Astrocyte (in vitro differentiated cells and primary cell): ENCODE measurements around the gene EIF4A2. TPM values are rescaled to one million over a fixed set of nuclear protein-coding genes. Genes with fewer than 3 reads are reported as not detected.
A peak's percentile ranks its signal among the peaks of the same experiment; 100 is the strongest.

Source experiments
- DNase-seq: peaks from one replicate; pipeline ENCODE4 v3.0.0-alpha.2; 2010; ENCODE audit warnings: low read depth
- FAIRE-seq: peaks from 2 replicates; lab custom pipeline; 2011; peaks lifted over from hg19 to GRCh38; lab: Jason Lieb, UNC
- H2AFZ ChIP-seq: 2 replicates; pipeline ENCODE4 v1.6.0; 2012; ENCODE audit warnings: low read depth, low read length, inconsistent platforms
- H3K27ac ChIP-seq: 2 replicates; pipeline ENCODE4 v1.5.1; 2011; ENCODE audit warnings: low read depth, low read length, inconsistent platforms
- H3K27me3 ChIP-seq: 2 replicates; pipeline ENCODE4 v1.6.0; 2011; ENCODE audit warnings: low read length, inconsistent platforms; ENCODE audit not compliant: insufficient read depth
- H3K36me3 ChIP-seq: 2 replicates; pipeline ENCODE4 v1.5.1; 2011; ENCODE audit warnings: low read length, inconsistent platforms; ENCODE audit not compliant: insufficient read depth
- H3K4me1 ChIP-seq: 2 replicates; pipeline ENCODE4 v1.5.1; 2011; ENCODE audit warnings: low read length, inconsistent platforms; ENCODE audit not compliant: insufficient read depth
- H3K4me2 ChIP-seq: 2 replicates; pipeline ENCODE4 v1.6.0; 2012; ENCODE audit warnings: low read length, inconsistent platforms
- H3K4me3 ChIP-seq: 2 replicates; pipeline ENCODE4 v1.5.1; 2011; ENCODE audit warnings: low read depth, mild to moderate bottlenecking, low read length, inconsistent platforms; ENCODE audit not compliant: insufficient read depth
- H3K79me2 ChIP-seq: 2 replicates; pipeline ENCODE4 v1.6.0; 2012; ENCODE audit warnings: mild to moderate bottlenecking, low read length, inconsistent platforms; ENCODE audit not compliant: insufficient read depth
- H3K9ac ChIP-seq: 2 replicates; pipeline ENCODE4 v1.6.0; 2012; ENCODE audit warnings: mild to moderate bottlenecking, low read length, inconsistent platforms
- H3K9me3 ChIP-seq: 2 replicates; pipeline ENCODE4 v1.5.1; 2012; ENCODE audit warnings: low read depth, mild to moderate bottlenecking, low read length, inconsistent platforms; ENCODE audit not compliant: insufficient read depth
- H4K20me1 ChIP-seq: 2 replicates; pipeline ENCODE4 v1.6.0; 2012; ENCODE audit warnings: low read length, inconsistent platforms; ENCODE audit not compliant: insufficient read depth
- H3K27ac Mint-ChIP-seq: one replicate; pipeline ENCODE4 v1.8.0; 2021; ENCODE audit warnings: mild to moderate bottlenecking, mixed read lengths; ENCODE audit not compliant: unreplicated experiment
- H3K27me3 Mint-ChIP-seq: one replicate; pipeline ENCODE4 v1.8.0; 2021; ENCODE audit warnings: low read depth, mixed read lengths; ENCODE audit not compliant: unreplicated experiment
- H3K36me3 Mint-ChIP-seq: one replicate; pipeline ENCODE4 v1.8.0; 2021; ENCODE audit warnings: low read depth, mixed read lengths; ENCODE audit not compliant: unreplicated experiment
- H3K4me1 Mint-ChIP-seq: one replicate; pipeline ENCODE4 v1.8.0; 2021; ENCODE audit warnings: low read depth, mixed read lengths; ENCODE audit not compliant: unreplicated experiment
- H3K4me3 Mint-ChIP-seq: one replicate; pipeline ENCODE4 v1.8.0; 2021; ENCODE audit warnings: mild to moderate bottlenecking, moderate library complexity, mixed read lengths; ENCODE audit not compliant: unreplicated experiment
- H3K9me3 Mint-ChIP-seq: one replicate; pipeline ENCODE4 v1.8.0; 2021; ENCODE audit warnings: mild to moderate bottlenecking, mixed read lengths; ENCODE audit not compliant: unreplicated experiment
- EZH2 ChIP-seq: IDR thresholded peaks from 2 replicates; pipeline ENCODE4 v1.6.1; 2012; ENCODE audit warnings: mild to moderate bottlenecking, low read length, inconsistent platforms; ENCODE audit not compliant: insufficient read depth
- total RNA-seq: library from RNA; stranded (reverse); gene quantifications from 2 replicates; pipeline ENCODE4 v1.2.1, GENCODE V29; 2021
- TF ChIP-seq, protein P1 (sequence below): IDR thresholded peaks from 2 replicates; pipeline ENCODE4 v1.5.1; 2011; ENCODE audit warnings: low read depth, mild to moderate bottlenecking, inconsistent platforms, low read length, moderate library complexity; ENCODE audit not compliant: insufficient read depth

EIF4A2 gene
- total RNA-seq, 1 donor from 2014 or later = 323 TPM

DNA sequence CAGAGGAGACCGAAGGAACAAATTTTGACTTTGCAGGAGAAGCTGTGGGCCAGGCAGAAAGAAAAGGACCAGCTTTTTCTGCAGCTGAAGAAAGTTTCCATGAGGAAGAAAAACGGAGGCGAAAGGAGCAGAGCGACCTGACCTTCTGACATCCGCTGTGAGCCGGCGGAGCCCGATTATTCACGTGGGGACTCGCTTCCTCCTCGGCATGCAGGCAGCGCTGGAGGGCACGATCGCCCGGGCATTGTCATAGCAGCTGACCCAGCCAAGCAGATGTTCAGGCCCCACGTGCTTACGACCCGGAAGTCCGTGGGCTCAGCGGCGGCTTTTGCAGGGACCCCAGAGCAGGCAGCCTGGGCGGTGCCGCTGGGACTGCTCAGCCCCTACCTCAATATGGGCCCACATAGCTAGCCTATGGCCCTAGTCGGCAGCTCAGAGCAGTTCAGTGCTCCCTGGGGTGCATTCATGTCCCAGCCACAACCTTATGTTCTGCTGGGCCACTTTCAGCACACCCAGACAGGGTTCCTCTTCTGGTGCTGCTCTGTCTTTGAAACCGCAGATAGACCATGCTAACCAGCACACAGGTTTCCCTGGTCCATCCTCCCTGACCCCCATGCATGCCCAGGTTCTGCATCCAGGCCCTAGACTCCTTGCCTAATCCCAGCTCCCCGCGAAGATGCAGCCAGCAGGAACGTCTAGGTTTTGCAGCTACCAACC, 10.5 kb upstream of the EIF4A2 start:
- Histone ChIP-seq H3K27me3 (no peaks in the 10 kb centered on the region), H3K4me2 (peak overlapping the region; percentile 89), H3K9ac (peak overlapping the region; percentile 63), H3K4me3 (peak overlapping the region; percentile 55), H4K20me1 (no peaks in the 10 kb centered on the region), H3K79me2 (no peaks in the 10 kb centered on the region), H3K36me3 (no peaks in the 10 kb centered on the region), H3K27ac (no peak overlapping the region), H3K4me1 (peaks cover 7% of the 10 kb centered on the region), H2AFZ (peak overlapping the region; percentile 92), H3K9me3 (no peaks in the 10 kb centered on the region)
- FAIRE-seq = no peak
- H3K4me1 Mint-ChIP-seq = no peaks in the 10 kb centered on the region
- H3K27me3 Mint-ChIP-seq = peaks cover 5% of the 10 kb centered on the region
- peak; percentile 18 for DNase-seq
- no peak for TF ChIP-seq EZH2
- no peak overlapping the region for H3K4me3 Mint-ChIP-seq
- no peaks in the 10 kb centered on the region for H3K36me3 Mint-ChIP-seq
- no peak overlapping the region for H3K27ac Mint-ChIP-seq
- H3K9me3 Mint-ChIP-seq = no peaks in the 10 kb centered on the region

DNA sequence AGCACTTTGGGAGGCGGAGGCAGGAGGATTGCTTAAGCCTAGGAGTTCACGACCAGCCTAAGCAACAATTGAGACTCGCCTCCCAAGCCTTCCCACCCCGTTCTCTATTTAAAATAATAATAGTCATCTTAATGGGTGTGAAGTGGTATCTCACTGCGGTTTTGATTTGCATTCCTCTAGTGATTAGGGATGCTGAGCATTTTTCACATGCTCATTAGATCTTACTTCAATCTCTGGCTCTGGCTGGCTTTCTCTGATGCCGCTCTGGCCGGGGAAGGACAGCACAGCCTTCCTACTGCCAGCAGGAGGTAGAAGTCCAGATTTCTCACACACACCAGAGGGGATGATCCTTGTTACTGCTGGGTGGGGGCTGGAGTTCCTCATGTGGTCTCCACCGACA, 7.4 kb upstream of the EIF4A2 start:
- H3K27ac Mint-ChIP-seq = no peak overlapping the region
- H3K36me3 Mint-ChIP-seq = no peaks in the 10 kb centered on the region
- no peak overlapping the region for H3K4me3 Mint-ChIP-seq
- TF ChIP-seq, protein P1, sequence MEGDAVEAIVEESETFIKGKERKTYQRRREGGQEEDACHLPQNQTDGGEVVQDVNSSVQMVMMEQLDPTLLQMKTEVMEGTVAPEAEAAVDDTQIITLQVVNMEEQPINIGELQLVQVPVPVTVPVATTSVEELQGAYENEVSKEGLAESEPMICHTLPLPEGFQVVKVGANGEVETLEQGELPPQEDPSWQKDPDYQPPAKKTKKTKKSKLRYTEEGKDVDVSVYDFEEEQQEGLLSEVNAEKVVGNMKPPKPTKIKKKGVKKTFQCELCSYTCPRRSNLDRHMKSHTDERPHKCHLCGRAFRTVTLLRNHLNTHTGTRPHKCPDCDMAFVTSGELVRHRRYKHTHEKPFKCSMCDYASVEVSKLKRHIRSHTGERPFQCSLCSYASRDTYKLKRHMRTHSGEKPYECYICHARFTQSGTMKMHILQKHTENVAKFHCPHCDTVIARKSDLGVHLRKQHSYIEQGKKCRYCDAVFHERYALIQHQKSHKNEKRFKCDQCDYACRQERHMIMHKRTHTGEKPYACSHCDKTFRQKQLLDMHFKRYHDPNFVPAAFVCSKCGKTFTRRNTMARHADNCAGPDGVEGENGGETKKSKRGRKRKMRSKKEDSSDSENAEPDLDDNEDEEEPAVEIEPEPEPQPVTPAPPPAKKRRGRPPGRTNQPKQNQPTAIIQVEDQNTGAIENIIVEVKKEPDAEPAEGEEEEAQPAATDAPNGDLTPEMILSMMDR = no peak
- TF ChIP-seq EZH2 = no peak
- peaks cover 5% of the 10 kb centered on the region for H3K27me3 Mint-ChIP-seq
- Histone ChIP-seq H3K4me3 (no peak overlapping the region), H3K27me3 (no peaks in the 10 kb centered on the region), H3K4me1 (peaks cover 7% of the 10 kb centered on the region), H3K9me3 (no peaks in the 10 kb centered on the region), H3K9ac (no peak overlapping the region), H3K79me2 (no peaks in the 10 kb centered on the region), H3K4me2 (no peak overlapping the region), H2AFZ (peak overlapping the region; percentile 47), H4K20me1 (no peaks in the 10 kb centered on the region), H3K27ac (no peak overlapping the region), H3K36me3 (no peaks in the 10 kb centered on the region)
- no peaks in the 10 kb centered on the region for H3K9me3 Mint-ChIP-seq
- no peaks in the 10 kb centered on the region for H3K4me1 Mint-ChIP-seq
- FAIRE-seq (no peak), DNase-seq (peak; percentile 42)

DNA sequence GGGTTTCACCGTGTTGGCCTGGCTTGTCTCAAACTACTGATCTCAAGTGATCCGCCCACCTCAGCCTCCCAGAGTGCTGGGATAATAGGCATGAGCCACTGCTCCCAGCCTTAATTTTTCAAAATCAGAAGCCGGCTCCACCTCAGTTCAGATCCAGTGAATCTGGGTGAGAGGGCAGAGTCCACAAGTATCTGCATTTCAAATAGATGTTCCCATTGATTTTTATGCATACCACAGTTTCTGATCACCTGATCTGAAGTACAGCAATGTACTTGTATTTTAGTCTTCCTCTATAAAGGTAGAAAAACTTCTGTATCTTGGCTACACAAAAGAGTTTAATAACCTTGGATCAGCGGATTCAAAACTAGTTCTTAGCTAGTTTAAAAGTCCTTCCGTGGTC, 4.2 kb upstream of the EIF4A2 start:
- Mint-ChIP-seq H3K4me1 (peaks cover 2% of the 10 kb centered on the region), H3K9me3 (no peaks in the 10 kb centered on the region), H3K4me3 (no peak overlapping the region), H3K27ac (no peak overlapping the region), H3K36me3 (peaks cover 5% of the 10 kb centered on the region), H3K27me3 (no peaks in the 10 kb centered on the region)
- Histone ChIP-seq H3K4me1 (peaks cover 5% of the 10 kb centered on the region), H3K4me2 (no peak overlapping the region), H3K9me3 (no peaks in the 10 kb centered on the region), H3K36me3 (peaks cover under 1% of the 10 kb centered on the region), H3K27ac (no peak overlapping the region), H3K27me3 (no peaks in the 10 kb centered on the region), H2AFZ (no peak overlapping the region), H3K4me3 (no peak overlapping the region), H3K9ac (no peak overlapping the region), H3K79me2 (peaks cover 14% of the 10 kb centered on the region), H4K20me1 (peaks cover 8% of the 10 kb centered on the region)
- no peak for DNase-seq
- FAIRE-seq = no peak
- TF ChIP-seq, protein P1 = no peak
- no peak for TF ChIP-seq EZH2
